KBM-7 (cell line): ENCODE data around the gene TSPYL2.

Experiments
- DNase-seq: peaks from one replicate; pipeline ENCODE4 v3.0.0-alpha.2; 2015
- in situ Hi-C: fragments of 300-500 bp; cut with MboI; formaldehyde crosslinking; loops from 2 replicates; pipeline ENCODE4 v1.14.3; 2020; ENCODE audit warnings: low sequenced_read_pairs, low pct_unique_long_range_greater_than_20kb, mixed read lengths

The TSPYL2 gene

GRCh38 chrX:53095796-53096195 is 13.6 kb downstream of the TSPYL2 start:
- DNase-seq, result no peak
- in situ Hi-C loops, result no loop called here

- no peak for DNase-seq
- in situ Hi-C loops, result no loop called here
These were observed 32.8 kb downstream of the TSPYL2 start for GRCh38 chrX:53114864-53115549.

- DNase-seq, result no peak
- in situ Hi-C loops, result no loop called here
These were observed 33.3 kb downstream of the TSPYL2 start for GRCh38 chrX:53115550-53115874.

- in situ Hi-C loops, result no loop called here
- no peak for DNase-seq
These were observed 33.9 kb downstream of the TSPYL2 start for GRCh38 chrX:53116101-53116500.

GRCh38 chrX:53122013-53122412 is 39.8 kb downstream of the TSPYL2 start:
- DNase-seq, result no peak
- in situ Hi-C loops, result no loop called here

- no peak for DNase-seq
- in situ Hi-C loops, result no loop called here
These were observed 43.3 kb downstream of the TSPYL2 start for GRCh38 chrX:53125506-53125905.

GRCh38 chrX:53126377-53126776 is 44.2 kb downstream of the TSPYL2 start:
- in situ Hi-C loops, result no loop called here
- no peak for DNase-seq

- DNase-seq, result no peak
- in situ Hi-C loops, result no loop called here
These were observed 46.1 kb downstream of the TSPYL2 start for GRCh38 chrX:53128097-53128749.

- in situ Hi-C loops, result no loop called here
- DNase-seq, result no peak
These were observed 51.2 kb downstream of the TSPYL2 start for GRCh38 chrX:53133400-53133799.

- DNase-seq, result no peak
- in situ Hi-C loops, result no loop called here
These were observed 53.4 kb downstream of the TSPYL2 start for GRCh38 chrX:53135581-53135980.
